BE2C (cell line): ENCODE data around the gene TRIM4.
"Not testable (repeated sequence)": the region's sequence is repeated elsewhere in the genome, so short reads cannot be mapped to it uniquely, and the experiment has no call there.

Source experiments
- DNase-seq: peaks from one replicate; pipeline ENCODE4 v3.0.0-alpha.2; 2020
- H3K27me3 ChIP-seq: fragments of 250-450 bp; sonication (Bioruptor Pico); 2 replicates; pipeline ENCODE4 v1.5.1; 2020; ENCODE audit warnings: mild to moderate bottlenecking
- H3K36me3 ChIP-seq: fragments of 250-450 bp; sonication (Bioruptor Pico); 2 replicates; pipeline ENCODE4 v1.5.1; 2020; ENCODE audit warnings: mild to moderate bottlenecking
- H3K4me1 ChIP-seq: fragments of 250-450 bp; sonication (Bioruptor Pico); 2 replicates; pipeline ENCODE4 v1.5.1; 2020
- H3K4me3 ChIP-seq: 2 replicates; pipeline ENCODE4 v1.5.1; 2011; ENCODE audit warnings: low read depth, low read length
- H3K9me3 ChIP-seq: fragments of 250-450 bp; sonication (Bioruptor Pico); 2 replicates; pipeline ENCODE4 v1.5.1; 2020
- CTCF ChIP-seq: IDR thresholded peaks from 2 replicates; pipeline ENCODE4 v1.5.1; 2012; ENCODE audit warnings: mild to moderate bottlenecking, low read depth, low read length

Gene TRIM4

GRCh38 chr7:99898836-99899235 is 20.5 kb downstream of the TRIM4 start:
- Histone ChIP-seq H3K4me3 (no peak overlapping the region), H3K9me3 (no peaks in the 10 kb centered on the region), H3K4me1 (no peaks in the 10 kb centered on the region), H3K36me3 (peaks cover 26% of the 10 kb centered on the region), H3K27me3 (no peaks in the 10 kb centered on the region)
- no peak for DNase-seq
- no peak for TF ChIP-seq CTCF

- DNase-seq = no peak
- Histone ChIP-seq H3K9me3 (no peaks in the 10 kb centered on the region), H3K4me3 (no peak overlapping the region), H3K27me3 (no peaks in the 10 kb centered on the region), H3K4me1 (no peaks in the 10 kb centered on the region), H3K36me3 (peaks cover 19% of the 10 kb centered on the region)
- TF ChIP-seq CTCF = no peak
Measured at GRCh38 chr7:99898023-99898357, 21.3 kb downstream of the TRIM4 start.

- Histone ChIP-seq H3K36me3 (peaks cover 17% of the 10 kb centered on the region), H3K9me3 (no peaks in the 10 kb centered on the region), H3K27me3 (no peaks in the 10 kb centered on the region), H3K4me1 (no peaks in the 10 kb centered on the region), H3K4me3 (no peak overlapping the region)
- DNase-seq = no peak
- no peak for TF ChIP-seq CTCF
Measured at GRCh38 chr7:99897322-99898022, 21.9 kb downstream of the TRIM4 start.

- DNase-seq = no peak
- Histone ChIP-seq H3K9me3 (no peaks in the 10 kb centered on the region), H3K27me3 (no peaks in the 10 kb centered on the region), H3K36me3 (no peaks in the 10 kb centered on the region), H3K4me3 (no peak overlapping the region), H3K4me1 (no peaks in the 10 kb centered on the region)
- TF ChIP-seq CTCF = no peak
Measured at GRCh38 chr7:99894738-99895137, 24.6 kb downstream of the TRIM4 start.

- no peak overlapping the region for H3K4me3 ChIP-seq
- no peak for TF ChIP-seq CTCF
- no peaks in the 10 kb centered on the region for H3K27me3 ChIP-seq
- DNase-seq = no peak
- no peaks in the 10 kb centered on the region for H3K9me3 ChIP-seq
- no peaks in the 10 kb centered on the region for H3K36me3 ChIP-seq
- no peaks in the 10 kb centered on the region for H3K4me1 ChIP-seq
Measured at GRCh38 chr7:99893280-99893679, 26.1 kb downstream of the TRIM4 start.

- not testable (repeated sequence) for H3K27me3 ChIP-seq, H3K9me3 ChIP-seq, H3K36me3 ChIP-seq, H3K4me3 ChIP-seq, H3K4me1 ChIP-seq, DNase-seq
Measured at GRCh38 chr7:99890348-99890747, 29.0 kb downstream of the TRIM4 start.

GRCh38 chr7:99888366-99888765 is 31.0 kb downstream of the TRIM4 start:
- H3K36me3 ChIP-seq, H3K27me3 ChIP-seq, H3K9me3 ChIP-seq, H3K4me3 ChIP-seq, H3K4me1 ChIP-seq, DNase-seq: not testable (repeated sequence)
